Retinal pigment epithelial cell (primary cell): ENCODE results near the gene SUFU.
A peak's percentile ranks its signal among the peaks of the same experiment; 100 is the strongest.

ENCODE experiments used
- DNase-seq: peaks from one replicate; pipeline ENCODE4 v3.0.0-alpha.2; 2010; ENCODE audit warnings: low read depth
- H3K4me3 ChIP-seq: 2 replicates; pipeline ENCODE4 v1.5.1; 2011; ENCODE audit warnings: mild to moderate bottlenecking, low read length, control low read depth, moderate library complexity
- CTCF ChIP-seq: conservative IDR thresholded peaks from 2 replicates; pipeline ENCODE4 v1.5.1; 2011; ENCODE audit warnings: low read depth, low read length, control low read depth, inconsistent platforms

The SUFU gene

GRCh38 chr10:102669206-102670064 is 165.7 kb downstream of the SUFU start:
- H3K4me3 ChIP-seq, result no peak overlapping the region
- TF ChIP-seq CTCF, result peak; percentile 49
- DNase-seq, result peak; percentile 40

- TF ChIP-seq CTCF, result no peak
- DNase-seq, result no peak
- H3K4me3 ChIP-seq, result no peak overlapping the region
These were observed 166.4 kb downstream of the SUFU start for GRCh38 chr10:102670065-102670670.

GRCh38 chr10:102670871-102671434 is 167.2 kb downstream of the SUFU start:
- DNase-seq, result no peak
- H3K4me3 ChIP-seq, result no peak overlapping the region
- no peak for TF ChIP-seq CTCF

GRCh38 chr10:102673236-102673818 is 169.6 kb downstream of the SUFU start:
- H3K4me3 ChIP-seq, result peak overlapping the region; percentile 21
- TF ChIP-seq CTCF, result no peak
- DNase-seq, result no peak

GRCh38 chr10:102673819-102674511 is 170.2 kb downstream of the SUFU start:
- H3K4me3 ChIP-seq, result peak overlapping the region; percentile 21
- no peak for TF ChIP-seq CTCF
- peak; percentile 50 for DNase-seq

GRCh38 chr10:102674566-102674965 is 170.8 kb downstream of the SUFU start:
- no peak for TF ChIP-seq CTCF
- H3K4me3 ChIP-seq, result no peak overlapping the region
- no peak for DNase-seq
